Pons (tissue), 1 donor: ENCODE results near the gene EIF3F.
A peak's percentile ranks its signal among the peaks of the same experiment; 100 is the strongest.
"Not testable (repeated sequence)": the region's sequence is repeated elsewhere in the genome, so short reads cannot be mapped to it uniquely, and the experiment has no call there.

Source experiments
- DNase-seq: peaks from one replicate; pipeline ENCODE4 v3.0.0-alpha.2; 2016; ENCODE audit warnings: low spot score

The EIF3F gene

GRCh38 chr11:7986768-7987559 lies at the start of gene EIF3F:
EIF3F (plus strand) TSS chr11:7987337; CDS start chr11:7987353, 16 bp downstream.
- peak; percentile 100 for DNase-seq

- no peak for DNase-seq
Observed at GRCh38 chr11:7941146-7941545, 46.0 kb upstream of the EIF3F start.

GRCh38 chr11:7941608-7942007 lies 45.5 kb upstream of the EIF3F start, which contains the start of gene OR10A3:
OR10A3 (minus strand) TSS chr11:7941708; CDS start chr11:7939520, 2,188 bp downstream.
- no peak for DNase-seq

- DNase-seq, result no peak
Observed at GRCh38 chr11:7944123-7944522, 43.0 kb upstream of the EIF3F start.

- DNase-seq, result no peak
Observed at GRCh38 chr11:7949934-7950333, 37.2 kb upstream of the EIF3F start.

- DNase-seq, result no peak
Observed at GRCh38 chr11:7955191-7955590, 31.9 kb upstream of the EIF3F start.

GRCh38 chr11:7964261-7964660 lies 22.9 kb upstream of the EIF3F start:
- DNase-seq, result no peak

GRCh38 chr11:7964873-7965272 lies 22.3 kb upstream of the EIF3F start:
- no peak for DNase-seq

GRCh38 chr11:7965386-7965785 lies 21.8 kb upstream of the EIF3F start, which contains the start of gene NLRP10:
NLRP10 (minus strand) TSS chr11:7965447; CDS start chr11:7963495, 1,952 bp downstream.
- DNase-seq, result no peak

GRCh38 chr11:7967097-7967496 lies 20.0 kb upstream of the EIF3F start:
- DNase-seq, result no peak

- no peak for DNase-seq
Observed at GRCh38 chr11:7967826-7968225, 19.3 kb upstream of the EIF3F start.

GRCh38 chr11:7968686-7969085 lies 18.5 kb upstream of the EIF3F start:
- no peak for DNase-seq

- no peak for DNase-seq
Observed at GRCh38 chr11:7969756-7970646, 17.1 kb upstream of the EIF3F start.

- DNase-seq, result no peak
Observed at GRCh38 chr11:7971846-7972245, 15.3 kb upstream of the EIF3F start.

GRCh38 chr11:7973011-7973410 lies 14.1 kb upstream of the EIF3F start:
- no peak for DNase-seq

GRCh38 chr11:7974668-7975067 lies 12.5 kb upstream of the EIF3F start:
- no peak for DNase-seq

GRCh38 chr11:7977232-7977917 lies 9.8 kb upstream of the EIF3F start:
- no peak for DNase-seq

GRCh38 chr11:7981619-7982157 lies 5.4 kb upstream of the EIF3F start:
- no peak for DNase-seq

GRCh38 chr11:7982582-7983119 lies 4.5 kb upstream of the EIF3F start:
- DNase-seq, result no peak

GRCh38 chr11:7983832-7984590 lies 3.1 kb upstream of the EIF3F start:
- no peak for DNase-seq

GRCh38 chr11:7987560-7987883 lies 385 bp downstream of the EIF3F start:
- DNase-seq, result not testable (repeated sequence)
